DOHH2 (cell line): ENCODE data around the gene TNNC1.

Experiments
- CTCF ChIP-seq: fragments of 200-600 bp; sonication (generic); IDR thresholded peaks from one replicate; pipeline ENCODE4 v1.5.1; 2014; ENCODE audit warnings: antibody characterized with exemption, mild to moderate bottlenecking, low read depth, low read length; ENCODE audit not compliant: poor library complexity, severe bottlenecking
- EZH2phosphoT487 ChIP-seq: fragments of 200-600 bp; sonication (generic); IDR thresholded peaks from 2 replicates; pipeline ENCODE4 v1.6.1; 2017; ENCODE audit warnings: borderline replicate concordance, mild to moderate bottlenecking, antibody characterized with exemption, low read length, moderate library complexity, mixed read lengths

GRCh38 chr3:52477796-52478095 is 23.9 kb upstream of the TNNC1 start:
- TF ChIP-seq CTCF (no peak), EZH2phosphoT487 (no peak)
